ENCODE data around the gene DIP2C.

DNA sequence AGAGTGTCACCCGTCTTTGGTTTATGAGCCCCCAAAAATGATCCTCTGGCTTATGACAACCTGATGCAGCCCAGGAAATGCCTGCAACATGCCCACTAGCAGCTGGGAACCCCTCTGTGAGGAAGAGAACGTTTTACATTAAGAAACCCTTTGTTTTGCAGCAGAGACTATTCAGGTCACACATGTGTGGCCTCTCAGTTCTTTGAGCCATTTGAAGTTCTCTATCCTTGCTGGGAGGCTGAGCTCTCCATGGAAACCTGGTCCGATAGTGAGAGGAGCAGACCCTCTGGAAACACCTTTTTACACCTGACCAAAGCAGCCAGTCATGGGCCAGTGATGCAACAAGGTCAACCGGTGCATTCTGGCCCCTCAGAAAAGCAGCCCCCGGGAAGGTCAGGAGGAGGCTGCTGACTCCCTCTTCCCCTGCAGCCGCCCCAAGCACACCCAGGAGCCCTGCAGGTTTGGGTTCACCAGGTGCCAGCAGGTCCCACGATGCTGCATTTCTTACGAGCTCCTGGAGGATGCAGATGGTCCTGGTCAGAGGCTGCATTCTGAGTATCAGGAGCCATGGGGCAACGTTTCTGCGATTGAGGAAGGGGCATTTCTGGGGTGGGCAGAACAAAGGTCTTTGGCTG is 419.9 kb downstream of the DIP2C start:
- no peak for TF ChIP-seq CTCF (conservative IDR thresholded peaks at IDR 0.05)
- no peak for TF ChIP-seq ZFX (IDR thresholded peaks at IDR 0.05)
